Peyer's patch (tissue), 4 donors: ENCODE measurements around the gene COMMD1.

Source experiments
- CTCF ChIP-seq, 6 experiments: fragments of 450-650 bp in 4 of 6; fragments of 200-600 bp in 2 of 6; sonication (generic) in 1 of 6; IDR thresholded peaks; one replicate each; pipeline ENCODE4 v1.5.1; 2017 to 2019; ENCODE audit warnings: antibody characterized with exemption in 6 of 6, mild to moderate bottlenecking in 3 of 6, moderate library complexity in 1 of 6
- POLR2A ChIP-seq, 2 donors: fragments of 450-650 bp; IDR thresholded peaks; one replicate each; pipeline ENCODE4 v1.5.1; 2017; ENCODE audit warnings: antibody characterized with exemption in 2 of 2, mild to moderate bottlenecking in 2 of 2, moderate library complexity in 2 of 2

GRCh38 chr2:61876400-61876799 is 29.1 kb upstream of the COMMD1 start:
- TF ChIP-seq CTCF (IDR thresholded peaks at IDR 0.05) (no peak), POLR2A (IDR thresholded peaks at IDR 0.05) (no peak)
